Pulmonary artery endothelial cell (primary cell): ENCODE results near the gene MYOZ3. TPM values are rescaled to one million over a fixed set of nuclear protein-coding genes. Genes with fewer than 3 reads are reported as not detected.
A peak's percentile ranks its signal among the peaks of the same experiment; 100 is the strongest.

Source experiments
- DNase-seq: peaks from one replicate; pipeline ENCODE4 v3.0.0-alpha.2; 2011; ENCODE audit warnings: low read depth, low spot score
- total RNA-seq: library from RNA; depleted of rRNA; stranded (reverse); fragments of >200 nt; gene quantifications from 2 replicates; pipeline ENCODE4 v1.2.3, GENCODE V29; 2014

Gene MYOZ3
- total RNA-seq, 1 donor from 2014 or later, result 0.59 TPM

DNA sequence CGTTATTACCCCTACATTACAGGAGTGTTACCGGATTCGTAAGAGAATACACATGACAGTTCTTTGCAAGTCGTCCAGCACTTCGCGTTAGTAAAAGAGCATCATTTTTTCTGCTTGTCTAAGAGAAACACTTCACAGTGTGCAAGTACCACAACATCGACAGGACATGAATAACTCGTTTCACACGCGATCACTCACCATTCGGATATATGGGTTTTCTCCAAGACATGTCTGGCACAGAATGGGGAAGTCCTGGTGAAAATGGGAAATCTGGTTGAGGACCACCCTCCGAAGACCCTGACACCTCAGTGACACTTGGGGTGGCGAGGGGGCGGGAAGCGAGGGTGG is 39.2 kb downstream of the MYOZ3 start:
- no peak for DNase-seq

DNA sequence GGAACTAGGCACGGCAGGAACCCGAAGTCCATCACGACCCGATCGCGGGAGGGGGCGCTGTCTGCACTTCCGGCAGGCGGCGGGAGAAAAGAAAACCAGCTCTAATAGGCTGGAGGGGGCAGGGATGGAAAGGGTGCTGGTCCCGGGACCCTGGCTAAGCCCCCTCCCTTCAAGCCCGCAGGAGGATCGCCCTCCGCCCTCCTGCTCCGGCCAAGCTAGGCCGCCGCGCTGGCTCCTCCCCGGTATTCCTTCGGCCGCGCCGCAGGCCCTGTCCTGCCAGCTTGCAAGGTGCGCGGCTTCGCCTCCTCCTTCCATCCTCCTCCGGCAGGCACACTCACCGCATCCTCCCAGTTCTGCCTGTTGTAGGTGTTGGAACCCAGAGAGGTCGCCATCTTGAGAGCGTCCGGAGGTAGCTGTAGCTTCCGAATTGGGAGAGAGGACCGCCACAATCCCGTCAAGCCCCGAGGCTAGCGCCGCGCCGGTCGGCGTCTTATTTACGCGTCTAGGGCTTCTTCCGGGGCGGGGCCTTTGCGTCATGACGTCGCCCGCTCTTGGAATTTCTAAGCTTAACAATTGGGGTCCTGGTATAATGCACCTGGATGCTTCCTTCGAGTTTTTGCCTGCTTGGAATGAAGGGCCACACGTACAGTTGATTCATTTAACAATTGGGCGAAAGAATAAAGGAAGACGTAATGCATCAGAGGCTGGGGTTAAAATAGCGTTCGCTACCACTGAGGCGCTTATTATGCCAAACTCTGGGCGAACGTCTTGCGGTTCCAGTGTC is 39.7 kb downstream of the MYOZ3 start, which contains the start of gene RBM22:
TSS of gene RBM22 (minus strand) at position 469 of the 784 bp plus-strand sequence. CDS start at position 392, 77 bp downstream.
- DNase-seq, result peak; percentile 60

DNA sequence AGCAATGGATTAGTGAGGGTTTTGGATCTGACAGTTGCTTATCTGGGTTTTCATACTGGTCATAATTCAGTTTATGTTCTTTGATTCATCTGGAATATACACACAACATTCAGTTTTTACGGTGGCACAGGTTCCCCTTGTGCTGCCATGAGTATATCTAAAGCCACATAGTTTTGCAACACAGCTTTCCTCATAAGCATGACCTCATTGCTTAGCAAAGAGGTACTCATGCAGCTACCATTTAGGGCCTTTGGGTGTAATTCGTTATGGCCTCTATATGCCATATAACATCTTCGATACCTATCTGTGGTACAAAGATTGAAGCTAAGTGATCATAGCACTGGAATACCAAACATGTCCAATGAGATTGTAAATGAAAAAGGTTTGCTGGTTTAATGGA is 42.7 kb downstream of the MYOZ3 start:
- DNase-seq, result no peak

DNA sequence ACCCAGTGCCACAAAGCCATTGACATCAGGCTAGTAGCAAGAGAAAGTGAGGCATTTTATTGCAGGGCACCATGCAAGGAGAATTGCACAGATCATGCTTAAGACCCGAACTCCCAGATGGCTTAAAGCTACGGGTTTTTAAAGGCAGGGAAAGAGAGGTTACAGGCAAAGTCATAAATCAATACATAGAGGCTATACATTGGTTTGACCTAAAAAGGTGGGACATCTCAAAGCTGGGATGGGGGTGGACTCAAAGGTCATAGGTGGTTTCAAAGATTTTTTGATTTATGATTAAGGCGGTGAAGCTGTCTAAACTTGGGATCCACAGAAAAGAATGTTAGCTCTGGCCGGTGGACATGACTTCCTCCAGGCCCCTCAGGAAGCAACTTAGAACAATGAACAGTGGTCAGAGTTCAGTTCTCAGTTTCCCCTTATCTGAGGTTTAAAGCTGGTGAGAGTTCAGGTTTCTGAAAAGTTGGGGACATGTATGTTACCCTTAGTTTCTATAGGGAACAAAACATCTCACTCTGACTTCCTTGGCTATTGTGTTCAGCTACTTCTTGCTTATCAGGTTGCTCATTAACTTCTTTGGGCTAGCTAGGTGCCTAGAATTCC is 45.8 kb downstream of the MYOZ3 start:
- no peak for DNase-seq

DNA sequence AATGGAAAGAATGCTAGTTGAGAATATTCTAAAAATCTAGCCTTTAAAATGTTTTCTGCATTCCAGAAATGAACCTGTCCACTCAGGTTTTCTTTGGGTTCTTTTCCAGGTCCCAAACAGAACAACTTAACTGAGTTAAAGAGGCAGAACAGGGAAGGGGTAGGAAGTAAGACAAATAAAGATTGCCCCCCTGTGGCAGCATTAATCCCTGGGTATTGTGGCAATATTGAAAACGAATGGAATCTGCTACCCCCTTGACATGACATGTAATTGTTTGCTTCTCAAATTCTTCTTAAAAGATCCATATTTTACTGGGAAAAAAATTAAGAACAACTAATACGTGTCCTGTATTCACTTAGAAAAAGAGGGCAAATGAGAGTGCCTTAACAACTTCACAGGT is 49.1 kb downstream of the MYOZ3 start:
- DNase-seq, result no peak

DNA sequence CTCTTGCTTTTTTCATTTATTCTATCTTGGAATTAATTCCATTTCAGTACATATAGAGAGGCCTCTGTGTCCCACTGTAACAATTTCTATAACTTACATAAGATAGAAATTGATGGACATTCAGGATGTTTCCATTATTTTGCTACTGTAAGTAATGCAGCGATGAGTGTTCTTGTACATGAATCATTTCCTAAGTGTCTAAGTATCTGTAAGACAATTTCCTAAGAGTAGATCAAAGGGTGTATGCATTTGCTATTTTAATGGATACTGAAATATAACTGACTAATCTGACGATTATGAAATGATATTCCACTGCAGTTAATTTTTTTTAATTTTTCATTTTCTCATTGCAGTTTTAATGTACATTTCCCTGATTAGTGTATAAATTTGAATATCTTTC is 62.8 kb downstream of the MYOZ3 start:
- DNase-seq, result no peak

Other genes with a start within 250 kb of the MYOZ3 start
- gene CD74, start 248.3 kb upstream of the MYOZ3 start, total RNA-seq, result 0.07 and 1.6 TPM in 2 replicates
- 2,175 and 2,829 TPM in 2 replicates for gene RPS14, start 211.5 kb upstream of the MYOZ3 start, total RNA-seq
- gene NDST1, start 153.1 kb upstream of the MYOZ3 start, total RNA-seq, result 29.9 and 51.9 TPM in 2 replicates
- gene SYNPO, start 20.6 kb upstream of the MYOZ3 start, total RNA-seq, result 11.7 and 18.5 TPM in 2 replicates
- gene RBM22, start 39.8 kb downstream of the MYOZ3 start, total RNA-seq, result 18.9 and 26.3 TPM in 2 replicates
- 29.9 and 34.8 TPM in 2 replicates for gene DCTN4, start 97.8 kb downstream of the MYOZ3 start, total RNA-seq
- gene SMIM3, start 117.5 kb downstream of the MYOZ3 start, total RNA-seq, result 1.3 and 6.5 TPM in 2 replicates
- gene IRGM, start 185.3 kb downstream of the MYOZ3 start, total RNA-seq, result not detected in 2 replicates
- gene ZNF300, start 243.7 kb downstream of the MYOZ3 start, total RNA-seq, result 4.4 and 10.3 TPM in 2 replicates